CD4-positive, alpha-beta T cell treated with Interferon gamma for 1 hour (primary cell): ENCODE measurements around the gene AFAP1.

ENCODE experiments used
- DNase-seq: peaks from one replicate; pipeline ENCODE4 v3.0.0-alpha.2; 2020

AFAP1 gene

GRCh38 chr4:7766086-7766485 lies 173.6 kb downstream of the AFAP1 start:
- no peak for DNase-seq

DNA sequence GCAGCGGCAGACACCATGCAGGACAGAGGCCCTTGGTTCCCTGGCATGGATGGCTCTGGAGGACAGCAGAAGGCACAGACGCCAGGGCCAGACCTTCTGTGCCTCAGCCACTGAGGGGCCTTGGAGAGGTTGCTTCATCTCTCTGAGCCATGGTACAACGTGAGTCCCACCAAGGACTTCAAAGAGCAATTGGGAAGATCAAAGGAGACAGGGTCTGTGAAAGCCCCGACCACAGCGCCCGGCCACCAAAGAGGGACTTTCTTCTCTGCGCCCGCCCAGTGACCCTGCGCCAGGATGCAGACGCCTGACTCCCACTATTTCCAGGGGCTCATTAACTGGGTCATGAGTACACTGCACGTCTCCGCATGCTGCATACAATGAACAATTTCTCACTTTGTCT lies 174.0 kb downstream of the AFAP1 start:
- DNase-seq = no peak

- no peak for DNase-seq
Observed at GRCh38 chr4:7764466-7764865, 175.2 kb downstream of the AFAP1 start.

DNA sequence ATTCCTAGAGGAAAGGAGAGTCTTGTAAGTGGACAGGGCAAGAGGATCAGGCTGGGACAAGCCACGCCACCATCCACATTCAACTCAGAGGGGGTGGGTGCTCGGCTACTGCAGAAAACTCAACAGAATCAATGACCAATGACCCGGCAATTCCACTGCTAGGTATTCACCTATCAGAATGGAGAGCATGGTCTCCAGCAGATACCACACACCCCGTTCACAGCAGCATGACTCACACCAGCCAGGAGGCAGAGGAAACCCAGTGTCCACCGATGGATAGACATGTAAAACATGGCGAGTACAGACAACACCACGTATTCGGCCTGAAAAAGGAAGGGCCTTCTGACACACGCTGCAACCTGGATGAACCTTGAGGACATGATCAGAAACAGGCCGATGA lies 175.9 kb downstream of the AFAP1 start:
- no peak for DNase-seq

DNA sequence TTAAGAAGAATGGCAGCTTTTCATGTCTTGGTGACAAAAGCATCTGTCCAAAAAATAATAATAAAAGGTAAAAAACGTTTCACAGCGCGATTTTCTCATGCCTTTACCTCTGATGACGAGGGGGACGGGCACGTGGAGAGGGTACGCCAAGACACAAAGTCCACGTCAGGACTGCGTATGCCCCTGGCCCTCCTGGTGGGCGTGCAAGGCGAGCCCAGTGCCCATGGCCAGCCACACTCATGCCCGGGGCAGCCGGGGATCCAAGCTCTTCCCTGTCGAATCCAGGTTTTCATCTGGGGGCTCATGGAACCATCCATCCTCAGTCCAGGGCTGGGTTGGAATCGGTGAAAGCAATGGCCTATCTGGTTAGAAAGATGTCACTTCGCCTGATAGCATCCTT lies 176.6 kb downstream of the AFAP1 start:
- no peak for DNase-seq

DNA sequence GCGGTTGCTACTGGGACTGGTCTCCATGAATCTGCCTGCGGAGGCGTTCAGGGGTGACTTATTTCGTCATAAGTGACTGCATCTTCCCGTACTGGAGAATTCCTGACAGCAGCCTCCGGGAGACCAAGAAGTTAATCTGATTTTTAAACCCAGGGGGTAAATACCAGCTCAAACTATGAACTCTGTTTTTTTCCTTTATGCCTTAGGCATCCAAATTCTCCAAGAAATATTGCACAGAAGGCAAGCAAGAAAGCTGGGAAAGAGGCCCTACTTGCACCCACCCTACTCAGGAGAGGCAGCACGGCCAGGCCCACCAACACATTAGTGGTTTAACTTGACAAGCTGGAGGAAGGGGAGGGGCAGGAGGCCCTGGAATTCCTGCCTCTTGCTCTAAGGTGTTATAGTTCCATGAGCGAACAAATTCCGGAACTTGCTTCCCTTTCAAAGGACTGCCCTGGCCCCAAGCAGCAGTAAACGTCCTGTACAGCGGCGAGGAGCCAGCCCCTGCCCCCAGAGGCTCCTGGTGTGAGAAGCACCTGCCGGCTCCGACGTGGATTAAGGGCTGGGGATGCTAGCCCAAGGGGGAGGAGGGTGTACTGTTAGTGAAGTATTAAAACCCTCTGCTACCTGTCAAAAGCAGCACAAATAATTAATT lies 177.2 kb downstream of the AFAP1 start:
- no peak for DNase-seq

DNA sequence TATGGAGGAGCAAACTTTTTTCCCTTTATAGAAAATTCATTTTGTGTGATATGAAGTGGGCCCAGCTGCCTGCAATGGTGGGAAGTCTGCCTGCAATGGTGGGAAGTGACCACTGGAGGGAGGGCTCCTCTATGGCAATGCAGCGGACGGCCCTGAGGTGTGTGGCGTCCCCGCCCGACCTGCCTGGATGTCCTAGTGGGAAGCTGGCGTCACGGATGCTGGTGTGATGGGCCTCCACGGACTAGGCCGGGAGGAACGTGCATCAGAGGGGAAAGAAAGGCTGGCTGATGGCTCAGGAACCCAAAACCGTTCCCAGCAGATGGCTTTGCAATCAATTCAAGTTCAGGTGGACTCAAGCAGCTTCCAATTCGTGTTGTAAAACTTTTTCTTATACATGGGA lies 177.9 kb downstream of the AFAP1 start:
- peak; percentile 29 for DNase-seq

DNA sequence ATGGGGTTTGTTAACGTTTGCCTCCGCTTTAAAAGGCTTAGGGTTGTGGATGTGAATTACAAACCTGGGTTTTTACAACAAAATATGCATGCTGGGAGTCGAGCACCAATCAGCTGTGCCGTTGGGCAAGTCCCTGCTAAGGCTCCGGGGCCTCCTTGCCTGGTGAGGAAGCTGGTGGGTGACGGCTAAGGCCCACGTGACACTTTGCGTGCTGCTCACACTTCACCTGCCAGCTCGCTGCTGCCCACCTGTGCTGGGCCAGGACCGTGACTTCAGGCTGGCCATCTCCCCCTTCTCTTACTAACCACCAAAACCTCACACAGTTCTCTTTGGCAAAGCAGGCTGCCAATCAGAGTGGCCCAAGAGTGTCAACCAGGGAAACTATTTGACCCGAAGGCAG lies 178.3 kb downstream of the AFAP1 start:
- no peak for DNase-seq

DNA sequence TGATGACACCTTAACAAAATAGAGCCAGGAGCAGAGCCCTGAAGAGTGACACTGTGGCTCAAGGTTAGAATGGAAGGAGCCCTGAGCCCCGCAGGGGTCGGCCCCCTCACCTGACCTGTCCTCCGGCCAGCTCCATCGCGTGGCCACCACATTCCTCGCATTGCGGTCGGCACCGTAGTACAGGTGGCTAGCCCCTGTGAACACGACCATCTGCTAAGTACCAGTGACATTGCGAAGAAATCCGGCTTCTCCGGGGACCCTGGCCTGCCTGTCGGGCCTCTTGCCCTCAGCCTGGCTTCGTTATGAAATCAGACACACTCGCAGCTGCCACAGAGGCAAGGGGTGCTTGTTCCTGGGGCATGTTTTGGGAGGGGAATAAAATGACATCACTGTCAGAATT lies 179.0 kb downstream of the AFAP1 start:
- no peak for DNase-seq

GRCh38 chr4:7760228-7760627 lies 179.4 kb downstream of the AFAP1 start:
- DNase-seq = no peak

DNA sequence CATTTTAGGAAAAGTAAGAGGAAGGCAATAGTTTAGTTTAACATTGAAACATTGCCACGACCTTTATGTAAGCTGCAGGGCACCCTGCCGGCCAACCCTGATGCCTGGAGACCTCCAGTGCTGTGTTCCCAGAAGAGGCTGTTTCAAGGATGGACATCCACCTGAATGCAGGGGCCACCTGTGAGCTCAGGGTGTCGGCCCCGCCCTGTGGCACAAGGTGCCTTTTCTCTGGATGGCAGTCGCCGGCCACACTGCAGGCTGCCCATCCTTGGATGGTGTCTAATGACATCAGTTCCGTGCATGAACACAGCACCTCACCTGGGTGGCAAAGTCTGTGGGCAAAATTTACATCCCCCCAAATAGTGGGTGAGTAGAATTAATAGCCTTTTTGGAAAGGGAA lies 180.0 kb downstream of the AFAP1 start:
- DNase-seq = no peak

- peak; percentile 49 for DNase-seq
Observed at GRCh38 chr4:7759216-7759615, 180.4 kb downstream of the AFAP1 start.

- DNase-seq = no peak
Observed at GRCh38 chr4:7758476-7758875, 181.2 kb downstream of the AFAP1 start.

- no peak for DNase-seq
Observed at GRCh38 chr4:7757501-7758471, 181.9 kb downstream of the AFAP1 start.

- DNase-seq = no peak
Observed at GRCh38 chr4:7756561-7757355, 182.9 kb downstream of the AFAP1 start.

- no peak for DNase-seq
Observed at GRCh38 chr4:7756071-7756470, 183.6 kb downstream of the AFAP1 start.

GRCh38 chr4:7755561-7755960 lies 184.1 kb downstream of the AFAP1 start:
- no peak for DNase-seq

DNA sequence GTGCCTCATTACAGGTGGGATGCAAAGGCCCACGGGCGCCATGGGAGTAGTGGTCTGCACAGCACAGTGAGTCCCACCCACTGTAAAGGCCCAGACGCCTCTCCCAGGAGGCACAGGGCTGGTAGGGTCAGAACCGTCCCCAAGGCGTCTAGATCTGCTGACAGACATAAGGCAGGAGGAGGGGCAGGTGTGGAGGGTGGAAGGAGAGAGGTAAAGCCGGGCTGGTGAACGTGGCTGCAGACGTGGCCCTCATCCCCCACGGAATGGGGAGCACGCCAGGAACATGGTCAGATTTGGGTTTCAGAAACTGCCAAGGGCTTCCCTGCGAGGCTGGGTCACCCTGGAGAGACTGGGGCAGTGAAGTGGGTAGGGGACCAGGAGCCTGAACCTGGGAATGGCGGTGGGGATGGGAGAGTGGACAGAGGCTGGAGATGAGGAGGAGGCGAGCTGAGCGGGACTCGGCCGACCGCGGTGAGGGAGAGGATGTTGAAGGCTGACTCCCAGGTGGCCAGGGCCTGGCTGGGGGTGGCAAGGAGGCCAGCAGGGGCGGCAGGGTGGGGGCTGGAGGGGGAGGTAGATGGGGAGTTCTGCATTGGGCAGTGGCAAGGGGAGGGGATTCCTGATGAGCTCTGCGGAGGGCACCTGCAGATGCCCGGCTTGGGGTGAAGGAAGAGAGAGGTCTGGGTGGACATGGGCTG lies 184.9 kb downstream of the AFAP1 start:
- DNase-seq = no peak

DNA sequence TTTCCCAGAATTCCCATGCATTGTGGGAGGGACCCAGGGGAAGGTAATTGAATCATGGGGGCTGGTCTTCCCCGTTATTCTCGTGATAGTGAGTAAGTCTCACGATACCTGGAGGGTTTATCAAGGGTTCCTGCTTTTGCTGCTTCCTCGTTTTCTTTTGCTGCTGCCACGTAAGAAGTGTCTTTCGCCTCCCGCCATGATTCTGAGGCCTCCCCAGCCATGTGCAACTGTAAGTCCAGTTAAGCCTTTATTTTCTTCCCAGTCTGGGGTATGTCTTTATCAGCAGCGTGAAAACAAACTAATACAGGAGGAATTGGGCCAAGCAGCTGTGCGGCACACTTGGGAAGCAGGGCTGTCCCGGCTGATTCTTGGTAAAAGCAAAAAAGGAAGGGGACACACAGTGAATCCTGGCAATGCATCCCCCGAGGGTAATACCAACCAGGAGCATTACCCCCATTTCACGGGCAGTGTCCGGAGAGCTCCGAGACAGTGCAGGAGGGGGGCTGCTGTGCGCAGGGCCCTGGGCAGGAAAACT lies 185.7 kb downstream of the AFAP1 start:
- DNase-seq = no peak

DNA sequence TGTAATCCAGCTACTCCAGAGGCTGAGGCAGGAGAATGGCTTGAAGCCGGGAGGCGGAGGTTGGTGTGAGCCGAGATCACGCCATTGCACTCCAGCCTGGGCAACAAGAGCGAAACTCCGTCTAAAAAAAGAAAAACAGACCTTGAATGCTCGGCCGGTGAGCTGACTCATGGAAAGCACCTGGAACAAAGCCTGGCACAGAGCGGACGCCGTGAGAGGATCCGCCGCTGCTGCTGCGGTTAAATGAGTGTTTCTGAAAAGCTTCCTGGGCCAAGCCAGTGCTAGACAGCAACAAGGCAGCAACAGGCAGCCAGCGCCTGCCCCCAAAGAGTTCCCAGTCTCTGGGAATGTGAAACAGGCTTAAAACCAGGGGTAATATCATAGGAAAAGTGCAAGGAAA lies 186.4 kb downstream of the AFAP1 start:
- DNase-seq = no peak

DNA sequence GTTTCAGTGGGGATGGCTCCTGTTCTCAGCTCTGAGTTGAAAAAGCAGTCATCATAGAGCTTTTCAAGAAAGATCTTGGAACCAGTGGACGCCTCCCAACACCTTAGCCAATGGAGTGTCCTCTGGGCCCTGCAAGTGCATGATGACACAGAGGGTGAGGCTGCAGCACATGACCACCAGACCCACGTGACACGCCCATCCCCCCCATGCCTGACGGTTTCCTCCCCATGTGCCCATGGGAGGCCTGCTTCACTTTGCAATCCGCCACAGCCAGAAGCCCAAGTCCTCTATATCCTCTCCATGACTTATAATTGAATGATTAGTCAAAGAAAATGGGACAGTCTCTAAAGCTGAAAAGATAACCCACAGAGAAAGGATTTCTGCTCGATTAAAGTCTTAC lies 187.0 kb downstream of the AFAP1 start:
- no peak for DNase-seq

DNA sequence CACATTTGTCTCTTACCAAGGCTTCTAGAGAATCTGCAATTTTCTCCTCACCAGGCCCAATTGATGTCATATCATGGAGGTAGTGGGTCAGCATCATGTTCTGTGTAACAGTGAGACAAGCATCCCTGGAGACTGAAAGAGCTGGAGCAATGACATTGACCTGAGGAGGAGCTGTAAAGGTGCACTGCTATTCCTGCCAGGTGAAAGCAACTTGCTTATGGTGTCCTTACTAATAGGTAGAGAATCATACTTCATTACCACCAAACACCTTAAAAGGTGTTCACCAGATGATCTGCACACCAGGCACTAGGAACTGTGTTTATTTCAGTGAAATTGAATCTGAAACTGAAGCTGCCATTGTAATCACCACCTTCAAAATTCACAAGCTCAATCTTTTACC lies 188.7 kb downstream of the AFAP1 start:
- no peak for DNase-seq

DNA sequence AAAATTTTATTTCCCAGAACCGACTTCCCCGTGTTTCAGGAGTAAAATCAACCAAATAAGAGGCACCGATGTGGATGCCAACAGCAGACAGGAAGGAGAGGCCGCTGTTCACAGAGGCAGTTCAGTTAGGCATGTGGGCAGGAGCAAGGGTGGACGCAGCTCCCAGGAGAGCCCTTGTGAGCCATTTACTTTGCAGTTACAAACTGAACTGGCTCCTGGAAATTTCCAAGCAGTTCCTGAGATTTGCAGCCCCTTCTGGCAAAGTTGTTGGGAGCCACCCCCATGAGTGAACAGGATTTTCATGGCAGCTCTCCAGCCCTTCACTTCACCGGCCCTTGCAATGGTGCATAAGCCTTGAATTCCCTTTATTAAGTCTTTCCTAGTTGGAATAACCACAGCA lies 189.1 kb downstream of the AFAP1 start:
- DNase-seq = no peak
